Measurements from ENCODE around the gene ACAN. TPM values are rescaled to one million over a fixed set of nuclear protein-coding genes. Genes with fewer than 3 reads are reported as not detected.

ACAN gene
- total and polyA plus RNA-seq, 8 donors: 0.04 to 5.7 (median 0.22) TPM; not detected in 1

DNA sequence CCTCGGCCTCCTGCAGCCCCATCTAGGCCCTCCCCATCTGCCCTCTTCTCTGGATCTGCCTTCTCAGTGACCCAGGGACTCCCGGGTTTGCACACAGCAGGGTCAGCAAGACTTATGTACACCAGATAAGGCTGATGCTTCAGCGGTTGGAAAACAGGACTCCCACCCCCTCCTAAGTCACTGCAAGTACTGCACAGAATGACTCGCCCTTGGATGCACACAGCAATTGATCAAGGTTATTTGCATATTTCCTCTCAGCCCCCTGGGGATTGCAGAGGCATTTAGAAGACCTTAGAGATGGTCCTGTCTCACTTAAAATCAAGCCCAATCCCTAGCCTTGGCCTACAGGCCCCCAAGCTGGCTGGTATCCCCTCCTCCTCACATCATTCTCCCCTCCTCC lies 8.9 kb downstream of the ACAN start:
- Histone ChIP-seq H3K27ac (no peak overlapping the region), H3K4me1 (no peaks in the 10 kb centered on the region), H3K27me3 (no peaks in the 10 kb centered on the region), H3K4me3 (no peak overlapping the region), H3K36me3 (no peaks in the 10 kb centered on the region), H3K9me3 (no peaks in the 10 kb centered on the region)
- 28 to 41% methylated on average over 4 of the region's 4 CpGs for WGBS, 2 donors
- TF ChIP-seq, protein P1, sequence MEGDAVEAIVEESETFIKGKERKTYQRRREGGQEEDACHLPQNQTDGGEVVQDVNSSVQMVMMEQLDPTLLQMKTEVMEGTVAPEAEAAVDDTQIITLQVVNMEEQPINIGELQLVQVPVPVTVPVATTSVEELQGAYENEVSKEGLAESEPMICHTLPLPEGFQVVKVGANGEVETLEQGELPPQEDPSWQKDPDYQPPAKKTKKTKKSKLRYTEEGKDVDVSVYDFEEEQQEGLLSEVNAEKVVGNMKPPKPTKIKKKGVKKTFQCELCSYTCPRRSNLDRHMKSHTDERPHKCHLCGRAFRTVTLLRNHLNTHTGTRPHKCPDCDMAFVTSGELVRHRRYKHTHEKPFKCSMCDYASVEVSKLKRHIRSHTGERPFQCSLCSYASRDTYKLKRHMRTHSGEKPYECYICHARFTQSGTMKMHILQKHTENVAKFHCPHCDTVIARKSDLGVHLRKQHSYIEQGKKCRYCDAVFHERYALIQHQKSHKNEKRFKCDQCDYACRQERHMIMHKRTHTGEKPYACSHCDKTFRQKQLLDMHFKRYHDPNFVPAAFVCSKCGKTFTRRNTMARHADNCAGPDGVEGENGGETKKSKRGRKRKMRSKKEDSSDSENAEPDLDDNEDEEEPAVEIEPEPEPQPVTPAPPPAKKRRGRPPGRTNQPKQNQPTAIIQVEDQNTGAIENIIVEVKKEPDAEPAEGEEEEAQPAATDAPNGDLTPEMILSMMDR (IDR thresholded peaks at IDR 0.05): no peak
- no peak for DNase-seq
- no peak for ATAC-seq
- no peak for FAIRE-seq
- intact Hi-C loops (cut with DNase I): no loop called here

GRCh38 chr15:88813960-88814359 lies 10.7 kb downstream of the ACAN start:
- FAIRE-seq: no peak
- Histone ChIP-seq H3K36me3 (no peaks in the 10 kb centered on the region), H3K4me1 (no peaks in the 10 kb centered on the region)

DNA sequence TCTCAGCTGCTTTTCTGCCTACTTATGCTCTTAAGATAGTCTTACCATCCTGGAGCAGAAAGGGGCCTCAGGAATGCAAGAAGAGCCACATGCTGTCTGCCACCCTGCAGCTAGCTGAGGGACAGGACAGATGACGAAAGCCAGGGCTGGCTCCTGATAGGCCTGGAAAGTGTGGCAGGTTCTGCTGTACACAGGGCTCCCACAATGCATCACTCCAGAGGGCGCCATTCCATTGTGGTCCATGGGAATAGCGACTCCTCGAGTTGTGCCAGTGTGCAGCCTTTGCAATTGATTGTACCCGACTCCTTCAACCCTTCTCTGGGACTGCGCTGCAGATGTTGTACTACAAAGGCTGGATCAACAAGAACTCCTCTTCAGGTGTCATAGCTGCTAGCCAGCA lies 11.2 kb downstream of the ACAN start:
- Histone ChIP-seq H3K9me3 (no peaks in the 10 kb centered on the region), H3K4me1 (no peaks in the 10 kb centered on the region), H3K4me3 (no peak overlapping the region), H3K27ac (no peak overlapping the region), H3K27me3 (no peaks in the 10 kb centered on the region), H3K36me3 (no peaks in the 10 kb centered on the region)
- intact Hi-C loops (cut with DNase I): no loop called here
- no peak for ATAC-seq
- WGBS, 2 donors: 76 to 88% methylated on average over 6 of the region's 6 CpGs
- no peak for DNase-seq
- FAIRE-seq: no peak
- TF ChIP-seq, protein P1 (IDR thresholded peaks at IDR 0.05): no peak

More at GRCh38 chr15:88813960-88814359, 10.7 kb downstream of the ACAN start:
- ATAC-seq: no peak
- 62 to 72% methylated on average over 4 of the region's 4 CpGs for WGBS, 2 donors
- Histone ChIP-seq H3K27me3 (no peaks in the 10 kb centered on the region), H3K9me3 (no peaks in the 10 kb centered on the region), H3K4me3 (no peak overlapping the region), H3K27ac (no peak overlapping the region)
- TF ChIP-seq, protein P1 (IDR thresholded peaks at IDR 0.05): no peak
- intact Hi-C loops (cut with DNase I): no loop called here
- DNase-seq: no peak

DNA sequence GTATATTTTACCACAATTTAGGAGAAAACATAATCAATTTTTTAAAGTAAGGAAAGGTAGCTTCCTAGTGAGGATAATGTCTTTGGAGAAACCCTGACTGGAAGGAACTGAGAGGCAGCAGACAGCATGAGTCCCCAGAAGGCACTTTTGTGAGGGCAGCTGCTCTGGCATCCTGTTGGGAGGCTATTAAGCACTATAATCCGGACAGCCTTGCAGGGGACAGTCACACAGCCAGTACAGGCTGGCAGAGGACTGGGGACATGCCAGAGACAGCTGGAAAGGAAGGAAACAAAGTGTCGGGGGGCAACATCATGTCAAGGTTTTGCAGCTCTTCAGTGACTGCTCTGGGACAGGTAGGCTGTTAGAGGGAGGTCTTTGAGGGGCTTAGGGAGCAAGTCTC lies 15.7 kb downstream of the ACAN start:
- TF ChIP-seq, protein P1 (IDR thresholded peaks at IDR 0.05): no peak
- intact Hi-C loops (cut with DNase I): no loop called here
- Histone ChIP-seq H3K27me3 (no peaks in the 10 kb centered on the region), H3K4me1 (no peaks in the 10 kb centered on the region), H3K27ac (no peak overlapping the region), H3K9me3 (no peaks in the 10 kb centered on the region), H3K4me3 (no peak overlapping the region), H3K36me3 (no peaks in the 10 kb centered on the region)
- DNase-seq: no peak
- FAIRE-seq: no peak
- no peak for ATAC-seq
- 35 to 51% methylated on average over 2 of the region's 2 CpGs for WGBS, 2 donors

DNA sequence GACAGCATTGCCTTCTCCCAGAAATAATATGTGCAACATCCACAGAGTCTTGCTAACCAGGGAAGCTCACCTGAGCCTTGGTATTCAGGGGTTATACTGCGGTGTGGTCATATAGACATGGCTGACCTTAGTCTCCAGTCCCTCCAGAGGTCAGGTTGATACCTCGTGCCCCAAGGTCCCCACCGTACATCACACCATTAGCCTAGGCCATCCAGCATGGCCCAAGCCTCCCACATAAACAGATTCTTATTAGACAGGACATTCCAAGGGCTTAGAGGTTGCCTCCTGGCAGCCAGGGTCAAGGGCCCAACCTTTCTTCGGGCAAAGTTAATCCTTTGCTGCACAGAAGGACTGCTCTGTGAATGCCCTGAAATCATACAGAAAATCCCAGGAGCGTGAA lies 18.8 kb downstream of the ACAN start:
- no peaks in the 10 kb centered on the region for H3K4me1 ChIP-seq
- no peaks in the 10 kb centered on the region for H3K9me3 ChIP-seq
- FAIRE-seq (no peak), ATAC-seq (no peak), DNase-seq (no peak)
- H3K27me3 ChIP-seq: no peaks in the 10 kb centered on the region
- H3K4me3 ChIP-seq: no peak overlapping the region
- H3K36me3 ChIP-seq: no peaks in the 10 kb centered on the region
- no peak overlapping the region for H3K27ac ChIP-seq
- WGBS, 2 donors: 67 to 84% methylated on average over 5 of the region's 5 CpGs
- intact Hi-C loops (cut with DNase I): no loop called here
- TF ChIP-seq, protein P1 (IDR thresholded peaks at IDR 0.05): no peak
